Measurements from ENCODE around the gene TMBIM6.

DNA sequence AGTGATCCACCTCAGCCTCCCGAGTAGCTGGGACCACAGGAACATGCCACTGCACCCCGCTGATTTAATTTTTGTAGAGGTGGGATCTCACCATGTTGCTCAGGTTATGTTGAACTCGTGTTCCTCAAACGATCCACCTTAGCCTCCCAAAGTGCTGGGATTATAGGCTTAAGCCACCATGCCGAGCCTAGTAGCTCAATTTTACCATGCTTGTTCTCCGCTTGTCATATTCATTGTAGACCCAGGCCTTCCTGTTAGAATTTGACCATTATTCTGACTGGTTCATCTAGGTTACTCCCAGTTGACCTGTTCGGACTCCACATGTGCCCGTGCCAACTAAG is 24.7 kb downstream of the TMBIM6 start:
- TF ChIP-seq POLR2A (IDR thresholded peaks at IDR 0.05), result no peak
- TF ChIP-seq, protein P1, sequence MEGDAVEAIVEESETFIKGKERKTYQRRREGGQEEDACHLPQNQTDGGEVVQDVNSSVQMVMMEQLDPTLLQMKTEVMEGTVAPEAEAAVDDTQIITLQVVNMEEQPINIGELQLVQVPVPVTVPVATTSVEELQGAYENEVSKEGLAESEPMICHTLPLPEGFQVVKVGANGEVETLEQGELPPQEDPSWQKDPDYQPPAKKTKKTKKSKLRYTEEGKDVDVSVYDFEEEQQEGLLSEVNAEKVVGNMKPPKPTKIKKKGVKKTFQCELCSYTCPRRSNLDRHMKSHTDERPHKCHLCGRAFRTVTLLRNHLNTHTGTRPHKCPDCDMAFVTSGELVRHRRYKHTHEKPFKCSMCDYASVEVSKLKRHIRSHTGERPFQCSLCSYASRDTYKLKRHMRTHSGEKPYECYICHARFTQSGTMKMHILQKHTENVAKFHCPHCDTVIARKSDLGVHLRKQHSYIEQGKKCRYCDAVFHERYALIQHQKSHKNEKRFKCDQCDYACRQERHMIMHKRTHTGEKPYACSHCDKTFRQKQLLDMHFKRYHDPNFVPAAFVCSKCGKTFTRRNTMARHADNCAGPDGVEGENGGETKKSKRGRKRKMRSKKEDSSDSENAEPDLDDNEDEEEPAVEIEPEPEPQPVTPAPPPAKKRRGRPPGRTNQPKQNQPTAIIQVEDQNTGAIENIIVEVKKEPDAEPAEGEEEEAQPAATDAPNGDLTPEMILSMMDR (IDR thresholded peaks at IDR 0.05), result no peak
